Measurements from ENCODE around the gene ASB1. TPM values are rescaled to one million over a fixed set of nuclear protein-coding genes. Genes with fewer than 3 reads are reported as not detected.

The ASB1 gene
- total and polyA plus RNA-seq, 8 donors, result 10.7 to 36.8 (median 18.5) TPM

- H3K27me3 ChIP-seq, result no peaks in the 10 kb centered on the region
- 82 to 95% (median 91%) methylated on average over 1 of the region's 1 CpG for WGBS, 5 donors
- no peaks in the 10 kb centered on the region for H3K36me3 ChIP-seq
- no peak overlapping the region for H3K4me3 ChIP-seq
- H3K27ac ChIP-seq, result no peak overlapping the region
- DNase-seq, result no peak
- TF ChIP-seq EP300 (IDR thresholded peaks at IDR 0.05) (no peak), CTCF (IDR thresholded peaks at IDR 0.05) (no peak)
- H3K9me3 ChIP-seq, result peaks cover 0 to 28% (median 19%) of the 10 kb centered on the region in 4 donors
- intact Hi-C loops (cut with DNase I; ENCODE audit: low total_unique reads), result no loop called here
- no peaks in the 10 kb centered on the region for H3K4me1 ChIP-seq
Observed at GRCh38 chr2:238469155-238469554, 42.4 kb downstream of the ASB1 start.

GRCh38 chr2:238473014-238473413, 46.3 kb downstream of the ASB1 start:
- Histone ChIP-seq H3K9me3 (peaks cover 0 to 41% (median 23%) of the 10 kb centered on the region in 4 donors), H3K27me3 (no peaks in the 10 kb centered on the region), H3K4me1 (no peaks in the 10 kb centered on the region), H3K36me3 (no peaks in the 10 kb centered on the region), H3K4me3 (no peak overlapping the region), H3K27ac (no peak overlapping the region)
- intact Hi-C loops (cut with DNase I; ENCODE audit: low total_unique reads), result no loop called here
- WGBS, 5 donors, result 89 to 99% (median 96%) methylated on average over 4 of the region's 4 CpGs
- no peak for DNase-seq
- TF ChIP-seq POLR2A (IDR thresholded peaks at IDR 0.05), result no peak
- no peak for TF ChIP-seq POLR2AphosphoS5 (IDR thresholded peaks at IDR 0.05)
- no peak for TF ChIP-seq CTCF (IDR thresholded peaks at IDR 0.05)
- no peak for TF ChIP-seq EP300 (IDR thresholded peaks at IDR 0.05)

DNA sequence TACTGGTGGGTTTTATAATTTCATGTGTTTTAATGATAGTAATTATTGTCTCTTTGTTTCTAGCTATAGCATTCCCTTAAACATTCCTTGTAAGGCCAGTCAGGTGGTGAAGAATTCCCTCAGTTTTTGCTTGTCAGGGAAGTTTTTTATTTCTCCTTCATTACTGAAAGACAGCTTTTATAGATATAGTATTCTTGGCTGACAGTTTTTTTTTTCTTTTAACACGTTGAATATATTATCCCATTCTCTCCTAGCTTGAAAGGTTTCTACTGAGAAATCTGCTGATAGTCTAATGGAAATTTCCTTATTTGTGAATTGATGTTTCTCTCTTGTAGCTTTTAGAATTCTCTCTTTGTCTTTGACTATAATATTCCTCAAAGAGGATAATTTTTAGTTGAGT, 46.8 kb downstream of the ASB1 start:
- TF ChIP-seq CTCF (IDR thresholded peaks at IDR 0.05), result no peak
- no peak for TF ChIP-seq POLR2A (IDR thresholded peaks at IDR 0.05)
- no peak for TF ChIP-seq POLR2AphosphoS5 (IDR thresholded peaks at IDR 0.05)
- TF ChIP-seq EP300 (IDR thresholded peaks at IDR 0.05), result no peak
- Histone ChIP-seq H3K36me3 (no peaks in the 10 kb centered on the region), H3K9me3 (peaks cover 0 to 44% (median 25%) of the 10 kb centered on the region in 4 donors), H3K27me3 (no peaks in the 10 kb centered on the region), H3K4me1 (no peaks in the 10 kb centered on the region), H3K4me3 (no peak overlapping the region), H3K27ac (no peak overlapping the region)
- 71 to 91% (median 82%) methylated on average over 1 of the region's 1 CpG for WGBS, 5 donors
- no peak for DNase-seq
- intact Hi-C loops (cut with DNase I; ENCODE audit: low total_unique reads), result no loop called here

DNA sequence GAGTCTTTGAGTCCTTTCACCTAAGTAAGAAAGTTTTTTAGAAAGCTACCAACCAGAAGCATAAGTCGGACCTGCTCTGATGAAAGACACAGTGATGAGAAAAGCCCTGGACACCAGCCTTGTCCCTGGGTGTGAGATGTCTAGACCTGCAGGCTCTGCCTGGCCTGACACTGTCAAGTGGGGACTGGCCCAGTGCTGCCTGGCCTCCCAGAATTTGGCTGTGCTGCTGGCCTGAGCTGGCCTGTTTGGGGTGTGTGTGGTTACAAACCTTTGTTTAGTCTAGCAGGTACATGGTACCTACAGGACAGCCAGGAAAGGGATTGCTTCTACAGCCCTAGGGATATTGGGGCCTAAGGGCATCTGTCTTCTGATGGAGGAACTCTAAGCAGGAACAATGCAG, 48.3 kb downstream of the ASB1 start:
- H3K4me3 ChIP-seq, result no peak overlapping the region
- TF ChIP-seq POLR2A (IDR thresholded peaks at IDR 0.05) (no peak), POLR2AphosphoS5 (IDR thresholded peaks at IDR 0.05) (no peak), EP300 (IDR thresholded peaks at IDR 0.05) (no peak), CTCF (IDR thresholded peaks at IDR 0.05) (no peak)
- H3K9me3 ChIP-seq, result peaks cover 0 to 44% (median 30%) of the 10 kb centered on the region in 4 donors
- no peaks in the 10 kb centered on the region for H3K27me3 ChIP-seq
- intact Hi-C loops (cut with DNase I; ENCODE audit: low total_unique reads), result no loop called here
- no peak for DNase-seq
- no peaks in the 10 kb centered on the region for H3K36me3 ChIP-seq
- H3K4me1 ChIP-seq, result no peaks in the 10 kb centered on the region
- H3K27ac ChIP-seq, result no peak overlapping the region
- WGBS, 5 donors, result 80 to 100% (median 96%) methylated on average over 1 of the region's 1 CpG
